Transverse colon (tissue), 3 donors: ENCODE results near the gene PAK1IP1.

Experiments used
- CTCF ChIP-seq, 5 experiments: fragments of 200-600 bp in 3 of 5; fragments of 450-650 bp in 2 of 5; sonication (generic) in 3 of 5; IDR thresholded peaks; 1 replicate in 2 of 5; 2 replicates in 3 of 5; pipeline ENCODE4 v1.5.1; 2016 to 2017; ENCODE audit warnings: antibody characterized with exemption in 5 of 5, inconsistent platforms in 3 of 5, mild to moderate bottlenecking in 2 of 5, moderate library complexity in 1 of 5
- EP300 ChIP-seq: sonication (generic); formaldehyde crosslinking; IDR thresholded peaks from one replicate; pipeline ENCODE4 v1.6.1; 2017; ENCODE audit warnings: antibody characterized with exemption, low read depth
- POLR2A ChIP-seq: fragments of 450-650 bp; IDR thresholded peaks from one replicate; pipeline ENCODE4 v1.6.1; 2016; ENCODE audit warnings: antibody characterized with exemption, mild to moderate bottlenecking, moderate library complexity

- TF ChIP-seq CTCF (IDR thresholded peaks at IDR 0.05) (no peak), EP300 (no peak), POLR2A (no peak)
These were observed 13.0 kb upstream of the PAK1IP1 start for GRCh38 chr6:10681795-10682194.
